AG09309 (cell line): Measurements from ENCODE around the gene TUBB6.

ENCODE experiments used
- DNase-seq: peaks from one replicate; pipeline ENCODE4 v3.0.0-alpha.2; 2010; ENCODE audit warnings: low read depth
- H3K4me3 ChIP-seq: 2 replicates; pipeline ENCODE4 v1.5.1; 2011; ENCODE audit warnings: mild to moderate bottlenecking, low read depth, low read length, moderate library complexity; ENCODE audit not compliant: control insufficient read depth
- TF ChIP-seq, protein P1 (sequence below): IDR thresholded peaks from 2 replicates; pipeline ENCODE4 v1.5.1; 2011; ENCODE audit warnings: mild to moderate bottlenecking, low read depth, low read length, inconsistent platforms; ENCODE audit not compliant: insufficient read depth, control insufficient read depth; ENCODE audit errors: missing control alignments

The TUBB6 gene

DNA sequence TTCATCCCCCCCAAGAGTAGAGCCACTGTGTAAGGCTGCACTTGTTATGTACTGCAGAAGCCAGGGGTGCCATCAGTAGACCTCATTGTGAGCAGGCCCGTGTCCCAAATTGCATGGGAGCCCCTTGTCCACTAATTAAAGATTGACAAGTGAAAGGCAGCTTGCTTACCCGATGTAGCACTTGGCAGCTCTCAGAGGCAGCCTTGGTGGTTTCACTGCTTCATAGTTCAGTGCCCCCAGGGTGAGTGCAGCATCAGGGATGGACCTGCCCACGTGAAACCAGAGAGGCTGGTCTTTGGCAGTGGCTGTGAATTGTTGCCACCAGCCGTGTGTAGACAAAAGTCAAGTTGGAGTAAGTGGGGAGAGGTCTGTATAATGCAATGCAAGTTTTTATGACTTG lies 13.3 kb downstream of the TUBB6 start:
- no peak overlapping the region for H3K4me3 ChIP-seq
- TF ChIP-seq, protein P1, sequence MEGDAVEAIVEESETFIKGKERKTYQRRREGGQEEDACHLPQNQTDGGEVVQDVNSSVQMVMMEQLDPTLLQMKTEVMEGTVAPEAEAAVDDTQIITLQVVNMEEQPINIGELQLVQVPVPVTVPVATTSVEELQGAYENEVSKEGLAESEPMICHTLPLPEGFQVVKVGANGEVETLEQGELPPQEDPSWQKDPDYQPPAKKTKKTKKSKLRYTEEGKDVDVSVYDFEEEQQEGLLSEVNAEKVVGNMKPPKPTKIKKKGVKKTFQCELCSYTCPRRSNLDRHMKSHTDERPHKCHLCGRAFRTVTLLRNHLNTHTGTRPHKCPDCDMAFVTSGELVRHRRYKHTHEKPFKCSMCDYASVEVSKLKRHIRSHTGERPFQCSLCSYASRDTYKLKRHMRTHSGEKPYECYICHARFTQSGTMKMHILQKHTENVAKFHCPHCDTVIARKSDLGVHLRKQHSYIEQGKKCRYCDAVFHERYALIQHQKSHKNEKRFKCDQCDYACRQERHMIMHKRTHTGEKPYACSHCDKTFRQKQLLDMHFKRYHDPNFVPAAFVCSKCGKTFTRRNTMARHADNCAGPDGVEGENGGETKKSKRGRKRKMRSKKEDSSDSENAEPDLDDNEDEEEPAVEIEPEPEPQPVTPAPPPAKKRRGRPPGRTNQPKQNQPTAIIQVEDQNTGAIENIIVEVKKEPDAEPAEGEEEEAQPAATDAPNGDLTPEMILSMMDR: no peak
- no peak for DNase-seq

DNA sequence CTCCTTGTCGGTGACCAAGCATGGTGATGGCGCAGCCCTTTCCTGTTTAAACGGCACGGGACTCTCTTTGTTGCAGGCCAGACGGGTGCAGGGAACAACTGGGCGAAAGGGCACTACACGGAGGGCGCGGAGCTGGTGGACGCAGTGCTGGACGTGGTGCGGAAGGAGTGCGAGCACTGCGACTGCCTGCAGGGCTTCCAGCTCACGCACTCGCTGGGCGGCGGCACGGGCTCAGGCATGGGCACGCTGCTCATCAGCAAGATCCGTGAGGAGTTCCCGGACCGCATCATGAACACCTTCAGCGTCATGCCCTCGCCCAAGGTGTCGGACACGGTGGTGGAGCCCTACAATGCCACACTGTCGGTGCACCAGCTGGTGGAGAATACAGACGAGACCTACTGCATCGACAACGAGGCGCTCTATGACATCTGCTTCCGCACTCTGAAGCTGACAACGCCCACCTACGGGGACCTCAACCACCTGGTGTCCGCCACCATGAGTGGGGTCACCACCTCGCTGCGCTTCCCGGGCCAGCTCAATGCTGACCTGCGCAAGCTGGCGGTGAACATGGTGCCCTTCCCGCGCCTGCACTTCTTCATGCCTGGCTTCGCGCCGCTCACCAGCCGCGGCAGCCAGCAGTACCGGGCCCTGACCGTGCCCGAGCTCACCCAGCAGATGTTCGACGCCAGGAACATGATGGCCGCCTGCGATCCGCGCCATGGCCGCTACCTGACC lies 17.1 kb downstream of the TUBB6 start:
- no peak overlapping the region for H3K4me3 ChIP-seq
- TF ChIP-seq, protein P1: no peak

GRCh38 chr18:12325726-12326245 lies 17.7 kb downstream of the TUBB6 start:
- H3K4me3 ChIP-seq: no peak overlapping the region
- no peak for DNase-seq
- TF ChIP-seq, protein P1: no peak

More for the DNA sequence above, 17.1 kb downstream of the TUBB6 start:
- DNase-seq: no peak

DNA sequence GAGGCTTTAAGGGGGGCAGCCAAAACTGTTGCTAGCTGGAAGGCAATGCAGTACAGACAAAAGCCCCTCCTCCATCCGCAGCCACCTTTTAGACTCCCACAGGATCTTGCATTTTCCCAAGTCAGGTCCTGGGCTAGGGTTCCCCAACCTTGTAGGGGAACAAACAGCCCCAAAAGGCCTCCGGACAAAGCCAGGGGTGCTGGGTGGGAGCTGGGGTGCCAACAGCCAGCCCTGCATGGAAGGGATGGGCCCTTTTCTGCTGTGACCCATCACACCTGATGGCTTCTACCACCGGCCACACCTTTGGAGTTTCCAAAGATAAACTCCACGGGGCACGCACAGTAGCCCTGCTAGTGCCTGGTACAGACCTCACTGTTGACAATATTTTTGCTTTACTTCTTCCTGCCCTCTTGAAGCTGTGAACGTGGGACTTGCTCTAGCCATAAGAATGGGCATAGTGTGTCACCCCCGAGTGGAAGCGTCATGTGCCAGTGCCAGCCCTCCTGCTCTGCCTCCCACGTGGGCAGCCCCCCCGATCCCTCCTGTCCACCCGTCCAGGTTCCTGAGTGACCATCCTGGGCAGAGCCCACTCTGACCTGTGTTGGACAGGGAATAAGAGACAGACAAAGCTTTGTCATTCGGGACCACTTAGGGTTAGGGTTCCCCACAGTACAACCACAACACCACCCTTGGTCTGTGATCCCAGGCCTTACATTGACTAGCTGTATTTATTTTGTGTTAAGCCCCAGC lies 18.8 kb downstream of the TUBB6 start:
- TF ChIP-seq, protein P1: no peak
- DNase-seq: no peak
- no peak overlapping the region for H3K4me3 ChIP-seq

GRCh38 chr18:12327510-12328178 lies 19.6 kb downstream of the TUBB6 start:
- TF ChIP-seq, protein P1: peak; percentile 92

GRCh38 chr18:12328179-12328823 lies 20.3 kb downstream of the TUBB6 start:
- DNase-seq: no peak
- no peak overlapping the region for H3K4me3 ChIP-seq
- TF ChIP-seq, protein P1: no peak

More at GRCh38 chr18:12327510-12328178, 19.6 kb downstream of the TUBB6 start:
- H3K4me3 ChIP-seq: no peak overlapping the region
- no peak for DNase-seq
